ENCODE measurements around the gene HMGXB3.

HMGXB3 gene

DNA sequence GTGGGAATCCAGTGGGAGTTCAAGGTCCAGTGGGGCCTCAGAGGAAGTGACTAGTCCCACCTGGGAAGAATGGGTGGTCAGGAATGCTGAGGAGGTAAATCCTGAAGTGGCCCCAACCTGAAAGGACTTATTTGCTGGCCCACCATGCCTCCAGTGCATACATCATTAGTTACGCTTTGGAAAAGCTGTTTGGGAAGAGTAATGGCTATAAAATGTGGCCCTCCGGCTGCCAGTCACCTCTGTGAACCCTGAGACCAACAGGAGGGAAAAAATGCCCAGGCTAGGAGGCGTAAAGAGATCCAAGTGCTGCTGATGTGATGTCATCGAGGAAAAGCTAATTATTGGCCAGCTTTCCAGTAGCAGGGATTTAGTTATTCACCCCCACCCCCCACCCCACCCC lies 42.7 kb upstream of the HMGXB3 start:
- TF ChIP-seq, protein P1, sequence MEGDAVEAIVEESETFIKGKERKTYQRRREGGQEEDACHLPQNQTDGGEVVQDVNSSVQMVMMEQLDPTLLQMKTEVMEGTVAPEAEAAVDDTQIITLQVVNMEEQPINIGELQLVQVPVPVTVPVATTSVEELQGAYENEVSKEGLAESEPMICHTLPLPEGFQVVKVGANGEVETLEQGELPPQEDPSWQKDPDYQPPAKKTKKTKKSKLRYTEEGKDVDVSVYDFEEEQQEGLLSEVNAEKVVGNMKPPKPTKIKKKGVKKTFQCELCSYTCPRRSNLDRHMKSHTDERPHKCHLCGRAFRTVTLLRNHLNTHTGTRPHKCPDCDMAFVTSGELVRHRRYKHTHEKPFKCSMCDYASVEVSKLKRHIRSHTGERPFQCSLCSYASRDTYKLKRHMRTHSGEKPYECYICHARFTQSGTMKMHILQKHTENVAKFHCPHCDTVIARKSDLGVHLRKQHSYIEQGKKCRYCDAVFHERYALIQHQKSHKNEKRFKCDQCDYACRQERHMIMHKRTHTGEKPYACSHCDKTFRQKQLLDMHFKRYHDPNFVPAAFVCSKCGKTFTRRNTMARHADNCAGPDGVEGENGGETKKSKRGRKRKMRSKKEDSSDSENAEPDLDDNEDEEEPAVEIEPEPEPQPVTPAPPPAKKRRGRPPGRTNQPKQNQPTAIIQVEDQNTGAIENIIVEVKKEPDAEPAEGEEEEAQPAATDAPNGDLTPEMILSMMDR (conservative IDR thresholded peaks at IDR 0.05; ENCODE audit: low read depth) = no peak
- peak overlapping the region; percentile 14; the same call in 1 of the 2 replicates for H3K27ac ChIP-seq
- POLR2A ChIA-PET (ENCODE audit: low non-redundant PET) = no interaction called here
- CTCF ChIA-PET = interaction anchor here (0.6 to 3.3 kb wide), 3 partner anchors 10 to 124 kb away, joined by 5 to 16 read pairs (median 14); no protein-coding TSS in a partner anchor
- DNase-seq (ENCODE audit: low spot score) = no peak

- peak; percentile 59 for DNase-seq (ENCODE audit: low spot score)
- TF ChIP-seq, protein P1 (conservative IDR thresholded peaks at IDR 0.05; ENCODE audit: low read depth) = peak; percentile 68
These were observed 40.9 kb upstream of the HMGXB3 start for GRCh38 chr5:149959406-149960236.

DNA sequence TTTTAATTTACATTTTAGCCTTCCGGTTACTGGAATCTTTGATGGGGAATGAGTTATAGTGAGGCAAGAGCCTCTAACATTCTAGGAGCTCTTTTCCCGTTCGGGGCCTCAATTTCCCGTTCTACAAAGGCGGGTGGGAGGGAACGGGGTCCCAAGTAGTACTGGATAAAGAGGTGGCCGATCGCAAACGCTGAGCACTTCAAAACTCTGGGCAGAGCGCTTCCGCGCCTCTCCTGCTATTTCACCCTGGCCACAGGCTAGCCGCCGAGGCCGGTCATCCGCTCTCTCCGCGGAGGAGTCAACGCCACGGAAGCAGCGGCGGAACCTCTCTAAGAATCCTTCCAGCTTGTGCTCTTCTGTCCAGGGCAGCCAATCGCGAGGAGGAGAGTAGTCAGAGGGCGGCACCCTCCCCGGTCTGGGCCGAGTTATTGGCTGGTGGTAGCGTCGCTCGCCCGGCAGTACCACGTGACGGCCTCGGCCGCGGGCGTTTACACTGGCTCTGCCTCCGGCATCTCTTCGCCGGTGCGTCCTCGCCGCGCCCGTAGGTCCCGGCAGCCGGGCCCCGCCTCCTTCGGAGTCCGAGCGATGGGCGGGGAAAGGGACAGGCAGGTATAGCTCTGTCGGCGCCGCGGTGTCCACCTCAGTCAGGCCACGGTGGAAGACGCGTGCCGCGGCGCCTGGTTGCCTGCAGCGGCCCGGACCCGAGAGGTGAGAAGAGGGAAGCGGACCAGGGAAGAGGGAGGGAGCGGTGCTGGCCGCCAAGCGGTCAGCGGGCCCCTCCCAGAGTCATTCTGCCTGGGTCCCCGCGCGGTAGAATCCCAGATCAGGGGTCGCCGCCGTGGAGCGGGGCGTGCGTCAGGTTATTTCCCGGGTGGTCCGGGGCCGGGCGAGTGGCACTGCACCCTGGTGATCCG lies 40.0 kb upstream of the HMGXB3 start, which contains the start of gene SLC26A2:
TSS of gene SLC26A2 (plus strand) at position 487 of the 914 bp plus-strand sequence. CDS start 16,895 bp downstream, outside the sequence.
- peak within 1 kb of the TSS; percentile 90 for H3K27ac ChIP-seq
- TF ChIP-seq, protein P1 (conservative IDR thresholded peaks at IDR 0.05; ENCODE audit: low read depth) = no peak
- POLR2A ChIA-PET (ENCODE audit: low non-redundant PET) = interaction anchor here (0.6 to 0.8 kb wide), 7 partner anchors 21 to 131 kb away, joined by 3 to 4 read pairs (median 3); no protein-coding TSS in a partner anchor
- peak; percentile 99 for DNase-seq (ENCODE audit: low spot score)
- CTCF ChIA-PET = interaction anchor here (0.7 to 5.4 kb wide), 10 partner anchors 13 to 184 kb away, joined by 3 to 55 read pairs (median 10); no protein-coding TSS in a partner anchor

More at GRCh38 chr5:149959406-149960236, 40.9 kb upstream of the HMGXB3 start:
- H3K27ac ChIP-seq = peak overlapping the region; percentile 90
- ChIA-PET POLR2A (ENCODE audit: low non-redundant PET) (interaction anchor here (0.8 kb wide), 2 partner anchors 20 to 24 kb away, joined by 3 read pairs; no protein-coding TSS in a partner anchor), CTCF (interaction anchor here (0.5 to 5.4 kb wide), 18 partner anchors 12 to 528 kb away, joined by 3 to 55 read pairs (median 4); no protein-coding TSS in a partner anchor)

GRCh38 chr5:149961186-149961685 lies 39.3 kb upstream of the HMGXB3 start:
- peak overlapping the region; percentile 90 for H3K27ac ChIP-seq
- POLR2A ChIA-PET (ENCODE audit: low non-redundant PET) = interaction anchor here (0.6 to 0.8 kb wide), 2 partner anchors 25 to 132 kb away, joined by 3 read pairs; no protein-coding TSS in a partner anchor
- TF ChIP-seq, protein P1 (conservative IDR thresholded peaks at IDR 0.05; ENCODE audit: low read depth) = no peak
- DNase-seq (ENCODE audit: low spot score) = no peak
- CTCF ChIA-PET = interaction anchor here (0.6 to 5.4 kb wide), 8 partner anchors 14 to 127 kb away, joined by 3 to 55 read pairs (median 10); no protein-coding TSS in a partner anchor

DNA sequence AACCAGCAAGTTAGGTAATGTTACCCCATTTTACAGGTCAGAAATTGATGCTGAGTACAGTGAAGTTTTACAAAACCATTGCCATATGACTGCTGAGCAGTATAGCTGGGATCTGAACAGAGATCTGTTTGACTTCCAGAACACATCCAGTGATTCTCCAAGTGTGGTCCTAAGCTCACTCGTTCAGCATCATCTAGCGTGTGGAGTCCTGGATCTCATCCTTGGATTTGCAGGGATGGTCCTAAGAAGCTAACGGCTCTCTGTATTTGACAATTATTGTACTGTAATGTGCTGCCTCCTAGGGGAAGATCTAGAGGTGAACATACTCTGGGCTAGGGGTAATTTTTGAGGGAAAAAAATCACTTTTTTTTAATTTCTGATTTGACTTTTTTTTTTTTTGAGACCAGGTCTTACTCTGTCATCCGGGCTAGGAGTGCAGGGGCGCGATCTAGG lies 38.6 kb upstream of the HMGXB3 start:
- no peak overlapping the region for H3K27ac ChIP-seq
- CTCF ChIA-PET = interaction anchor here (0.6 to 5.4 kb wide), 15 partner anchors 10 to 439 kb away, joined by 3 to 55 read pairs (median 5); no protein-coding TSS in a partner anchor
- peak; percentile 70 for DNase-seq (ENCODE audit: low spot score)
- POLR2A ChIA-PET (ENCODE audit: low non-redundant PET) = no interaction called here
- TF ChIP-seq, protein P1 (conservative IDR thresholded peaks at IDR 0.05; ENCODE audit: low read depth) = peak; percentile 77
